ENCODE measurements around the gene NCKIPSD.

Gene NCKIPSD

DNA sequence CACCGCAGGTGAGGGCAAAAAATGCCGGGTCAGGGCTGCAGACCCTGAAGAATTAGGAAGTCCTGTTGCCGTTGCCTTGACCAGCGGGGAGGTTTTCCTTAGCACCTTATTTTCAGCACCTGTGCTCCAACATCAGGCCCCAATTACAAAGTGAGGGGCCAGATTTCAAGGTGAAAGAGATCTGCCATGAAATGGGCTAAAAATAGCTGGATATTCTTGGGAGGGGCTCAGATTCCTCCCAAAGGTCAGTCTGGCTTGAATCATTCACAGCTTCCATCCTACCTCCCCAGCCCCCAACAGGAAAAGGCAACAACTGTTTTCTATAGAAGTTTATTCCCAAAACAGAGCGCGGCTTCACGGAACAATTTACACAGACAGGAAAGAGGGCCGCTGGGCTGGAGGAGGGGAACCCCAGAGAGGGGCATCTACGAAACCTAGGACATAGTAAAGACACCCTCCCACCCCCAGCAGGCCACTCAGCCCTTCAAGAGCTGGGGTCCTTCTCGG lies 49.5 kb downstream of the NCKIPSD start:
- no peak for DNase-seq (ENCODE audit: low read depth)
- H3K4me3 ChIP-seq (ENCODE audit: low read length), result peak overlapping the region; percentile 82
- TF ChIP-seq, protein P1, sequence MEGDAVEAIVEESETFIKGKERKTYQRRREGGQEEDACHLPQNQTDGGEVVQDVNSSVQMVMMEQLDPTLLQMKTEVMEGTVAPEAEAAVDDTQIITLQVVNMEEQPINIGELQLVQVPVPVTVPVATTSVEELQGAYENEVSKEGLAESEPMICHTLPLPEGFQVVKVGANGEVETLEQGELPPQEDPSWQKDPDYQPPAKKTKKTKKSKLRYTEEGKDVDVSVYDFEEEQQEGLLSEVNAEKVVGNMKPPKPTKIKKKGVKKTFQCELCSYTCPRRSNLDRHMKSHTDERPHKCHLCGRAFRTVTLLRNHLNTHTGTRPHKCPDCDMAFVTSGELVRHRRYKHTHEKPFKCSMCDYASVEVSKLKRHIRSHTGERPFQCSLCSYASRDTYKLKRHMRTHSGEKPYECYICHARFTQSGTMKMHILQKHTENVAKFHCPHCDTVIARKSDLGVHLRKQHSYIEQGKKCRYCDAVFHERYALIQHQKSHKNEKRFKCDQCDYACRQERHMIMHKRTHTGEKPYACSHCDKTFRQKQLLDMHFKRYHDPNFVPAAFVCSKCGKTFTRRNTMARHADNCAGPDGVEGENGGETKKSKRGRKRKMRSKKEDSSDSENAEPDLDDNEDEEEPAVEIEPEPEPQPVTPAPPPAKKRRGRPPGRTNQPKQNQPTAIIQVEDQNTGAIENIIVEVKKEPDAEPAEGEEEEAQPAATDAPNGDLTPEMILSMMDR (IDR thresholded peaks at IDR 0.05; ENCODE audit: insufficient read depth, low read depth, low read length, missing control alignments), result no peak

DNA sequence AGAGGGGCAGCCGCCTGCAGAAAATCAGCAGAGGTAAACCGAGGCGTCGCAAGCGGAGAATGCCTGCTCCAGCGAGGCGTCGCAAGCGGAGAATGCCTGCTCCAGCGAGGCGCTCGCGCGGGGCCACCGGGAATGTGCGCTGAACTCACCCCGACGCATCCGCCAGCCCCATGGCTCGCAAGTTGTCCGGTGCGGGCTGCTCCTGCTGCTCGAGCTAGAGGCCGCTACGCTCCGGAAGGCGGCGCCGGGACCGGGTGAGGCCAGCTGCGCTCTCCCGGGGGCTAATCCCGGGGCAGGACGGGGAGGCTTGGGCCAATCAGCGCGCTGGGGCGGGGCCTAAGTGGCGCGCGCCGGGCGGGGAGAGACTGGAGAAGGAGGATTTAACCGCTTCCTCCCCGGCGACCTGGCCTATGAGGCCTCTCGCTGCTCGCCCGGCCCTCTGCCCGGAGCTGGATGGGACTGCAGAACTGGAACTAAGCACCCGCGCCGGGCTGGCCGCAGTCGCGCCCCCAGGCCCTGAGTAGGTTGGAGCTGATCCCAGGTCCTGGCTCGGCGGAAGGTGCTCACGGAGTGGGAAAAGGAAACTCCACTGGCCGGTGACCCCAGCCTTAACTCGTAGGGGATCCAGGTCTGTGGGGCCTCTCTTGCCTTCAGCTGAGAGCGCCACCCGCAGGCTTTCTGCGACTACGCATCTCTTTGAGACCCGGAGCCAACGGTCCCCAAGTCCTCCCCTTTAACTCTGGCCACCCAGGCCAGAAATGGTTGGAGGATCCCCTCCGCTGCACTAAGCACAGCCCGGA lies 50.3 kb downstream of the NCKIPSD start, which contains the start of gene SLC26A6:
TSS of gene SLC26A6 (minus strand) at position 240 of the 800 bp plus-strand sequence. CDS start at position 172, 68 bp downstream.
- peak; percentile 98 for DNase-seq (ENCODE audit: low read depth)
- peak within 1 kb of the TSS; percentile 82 for H3K4me3 ChIP-seq (ENCODE audit: low read length)
- TF ChIP-seq, protein P1 (IDR thresholded peaks at IDR 0.05; ENCODE audit: insufficient read depth, low read depth, low read length, missing control alignments), result peak; percentile 51

DNA sequence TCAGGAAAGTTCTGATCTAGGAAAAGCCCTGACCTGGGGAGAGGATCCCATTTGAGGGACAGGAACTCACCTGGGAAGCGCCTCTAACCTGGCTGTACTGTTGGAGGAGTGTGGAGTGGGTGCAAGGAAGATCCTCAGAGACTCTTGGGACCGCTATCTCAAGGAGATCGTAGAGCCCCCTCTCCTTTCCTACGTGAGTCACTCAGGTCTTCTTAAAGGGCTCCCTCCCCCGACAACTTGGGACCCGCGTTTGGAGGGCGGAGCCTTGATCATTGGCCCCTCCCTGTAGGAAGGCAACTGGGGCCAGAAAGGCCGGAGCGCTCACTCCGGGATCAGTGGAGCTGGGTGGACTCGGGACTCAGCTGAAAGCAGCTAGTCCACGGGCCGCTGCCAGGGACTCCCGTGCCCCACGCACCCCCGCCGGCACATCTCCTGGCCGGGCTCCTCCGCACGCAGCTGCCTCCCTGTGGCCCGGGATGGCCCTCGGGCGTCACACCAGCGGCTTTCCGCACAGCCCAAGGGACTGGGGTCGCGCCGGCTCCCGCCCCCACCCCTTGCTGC lies 51.0 kb downstream of the NCKIPSD start:
- TF ChIP-seq, protein P1 (IDR thresholded peaks at IDR 0.05; ENCODE audit: insufficient read depth, low read depth, low read length, missing control alignments), result no peak
- peak; percentile 56 for DNase-seq (ENCODE audit: low read depth)
- H3K4me3 ChIP-seq (ENCODE audit: low read length), result peak overlapping the region; percentile 82

DNA sequence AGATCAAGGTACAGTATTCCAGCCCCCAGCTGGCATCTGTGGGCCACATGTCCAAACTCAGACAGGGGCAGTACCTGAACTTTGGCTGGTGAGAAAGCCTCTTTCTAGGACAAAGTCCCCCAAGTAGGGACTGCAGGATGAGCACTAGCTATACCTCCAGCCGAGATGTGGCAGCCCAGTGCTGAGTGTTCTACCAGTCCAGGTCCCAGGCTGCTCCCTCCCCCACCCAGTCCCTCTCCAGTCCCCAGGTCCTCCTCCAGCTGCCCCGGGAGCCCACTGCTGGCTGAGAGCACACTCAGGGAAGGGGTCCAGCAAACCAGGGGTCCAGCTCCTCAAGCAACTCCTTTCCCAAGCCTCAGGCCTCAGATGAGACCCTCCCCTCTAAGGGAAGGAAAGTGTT lies 52.0 kb downstream of the NCKIPSD start:
- peak overlapping the region; percentile 82 for H3K4me3 ChIP-seq (ENCODE audit: low read length)
- DNase-seq (ENCODE audit: low read depth), result no peak
- TF ChIP-seq, protein P1 (IDR thresholded peaks at IDR 0.05; ENCODE audit: insufficient read depth, low read depth, low read length, missing control alignments), result no peak

DNA sequence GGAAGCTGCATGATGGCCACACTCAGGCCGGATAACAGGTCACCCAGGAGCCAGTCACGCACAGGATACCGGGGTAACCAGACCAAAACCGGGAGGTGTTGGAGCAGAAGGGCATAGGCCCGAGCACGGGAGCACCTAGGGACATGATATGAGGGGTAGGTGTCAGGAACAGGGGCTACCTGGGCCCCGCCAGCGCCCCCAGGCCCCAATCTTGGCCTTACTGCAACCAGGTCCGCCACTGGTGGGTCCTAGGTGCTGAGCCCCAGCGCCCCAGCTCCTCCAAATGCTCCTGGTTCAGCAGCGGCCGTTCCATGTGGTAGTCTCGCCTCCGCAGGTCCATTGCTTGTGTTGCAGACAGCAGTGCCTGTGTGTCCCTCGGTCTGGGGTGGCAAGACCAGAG lies 52.5 kb downstream of the NCKIPSD start:
- no peak for DNase-seq (ENCODE audit: low read depth)
- TF ChIP-seq, protein P1 (IDR thresholded peaks at IDR 0.05; ENCODE audit: insufficient read depth, low read depth, low read length, missing control alignments), result no peak
- H3K4me3 ChIP-seq (ENCODE audit: low read length), result no peak overlapping the region

DNA sequence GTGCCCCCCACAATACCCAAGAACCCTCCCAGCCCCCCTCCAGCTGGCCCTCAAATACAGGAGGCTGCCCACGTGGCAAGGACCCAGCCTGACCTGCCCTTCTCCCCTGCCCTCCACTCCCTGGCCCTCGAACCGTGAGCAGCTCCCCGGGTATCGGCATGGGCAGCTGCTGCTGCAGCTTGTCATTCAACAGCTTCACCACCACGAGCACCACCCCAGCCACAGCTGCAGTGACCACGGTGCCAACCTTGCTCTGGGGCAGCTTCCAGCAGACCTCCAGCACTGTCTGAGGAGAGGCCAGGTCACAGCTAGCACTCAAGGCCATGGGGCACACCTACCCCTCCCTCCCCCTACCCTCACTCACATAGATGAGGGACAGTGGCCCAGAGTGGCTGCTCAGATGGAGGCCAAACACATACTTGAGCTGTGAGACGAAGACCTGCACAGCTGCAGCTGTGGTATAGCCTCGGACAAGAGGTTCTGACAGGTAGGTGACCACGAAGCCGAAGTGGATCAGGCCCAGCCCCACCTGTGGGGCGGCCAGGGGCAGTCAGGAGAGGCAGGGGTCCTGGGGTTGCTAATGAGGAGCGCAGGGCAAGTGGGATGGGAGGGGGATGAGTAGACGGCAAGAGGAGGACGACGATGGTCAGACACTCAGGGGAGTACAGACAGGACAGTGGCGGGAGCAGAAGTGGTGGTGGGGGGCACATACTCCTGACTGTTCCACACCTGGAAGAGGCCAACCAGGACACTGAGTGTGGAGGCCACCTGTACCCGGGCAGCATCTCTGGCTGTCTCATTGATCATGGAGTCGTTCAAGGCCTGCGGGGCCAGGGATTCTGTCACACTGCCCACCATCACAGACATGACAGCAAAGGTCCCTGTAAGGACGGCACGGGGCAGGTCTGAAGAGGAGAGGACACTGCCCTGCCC lies 53.9 kb downstream of the NCKIPSD start:
- TF ChIP-seq, protein P1 (IDR thresholded peaks at IDR 0.05; ENCODE audit: insufficient read depth, low read depth, low read length, missing control alignments), result no peak
- H3K4me3 ChIP-seq (ENCODE audit: low read length), result no peak overlapping the region
- DNase-seq (ENCODE audit: low read depth), result no peak
